ENCODE data around the gene VWA8. TPM values are rescaled to one million over a fixed set of nuclear protein-coding genes. Genes with fewer than 3 reads are reported as not detected.

Gene VWA8
- total RNA-seq, 1 experiment from 2014 or later = 21.4 TPM

DNA sequence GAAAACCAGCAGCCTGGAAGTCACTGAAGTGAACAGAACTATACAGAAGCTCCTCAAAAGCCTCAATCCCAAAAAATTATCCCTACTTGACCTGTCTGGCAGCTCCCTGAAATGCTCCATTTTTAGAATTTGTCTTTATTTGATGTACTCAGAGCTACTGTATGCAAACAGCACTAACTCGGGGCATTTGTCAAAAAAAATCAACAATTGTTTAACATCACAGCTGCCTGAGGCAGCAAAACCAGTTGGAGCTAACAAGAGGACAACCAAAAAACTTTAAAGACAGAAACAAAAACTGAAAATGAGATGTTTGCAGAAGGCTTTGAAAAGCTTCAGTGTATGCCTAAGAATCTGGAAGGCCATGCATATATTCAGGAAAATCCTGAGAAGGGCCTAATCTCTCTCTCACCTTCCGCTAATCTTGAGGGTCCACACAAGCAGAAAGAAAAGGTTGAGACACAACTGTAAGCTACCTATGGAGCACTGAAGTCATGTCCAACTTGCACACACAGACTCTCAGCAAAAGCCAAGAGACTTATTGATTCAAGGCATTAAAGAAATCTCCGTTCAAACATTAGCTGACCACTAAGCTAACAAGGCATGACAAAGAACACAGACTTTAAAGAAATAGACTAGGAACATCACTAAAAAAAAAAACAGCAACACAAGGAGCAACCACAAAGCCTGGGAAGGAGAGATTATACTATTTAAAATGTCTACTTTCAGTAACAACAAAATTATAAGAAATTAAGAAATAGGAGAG, 16.1 kb downstream of the VWA8 start:
- CTCF ChIA-PET = interaction anchor here (0.6 to 1.1 kb wide), 4 partner anchors 75 to 292 kb away, joined by 3 to 6 read pairs (median 4); no protein-coding TSS in a partner anchor
- no peaks in the 10 kb centered on the region for H3K4me1 Mint-ChIP-seq (ENCODE audit: insufficient read depth, unreplicated experiment)
- intact Hi-C loops (cut with micrococcal nuclease) = loop anchor here (10.0 kb wide), 1 partner anchor 280 kb away; no protein-coding TSS in a partner anchor
- H3K4me3 Mint-ChIP-seq (ENCODE audit: unreplicated experiment) = no peak overlapping the region
- TF ChIP-seq, protein P1, sequence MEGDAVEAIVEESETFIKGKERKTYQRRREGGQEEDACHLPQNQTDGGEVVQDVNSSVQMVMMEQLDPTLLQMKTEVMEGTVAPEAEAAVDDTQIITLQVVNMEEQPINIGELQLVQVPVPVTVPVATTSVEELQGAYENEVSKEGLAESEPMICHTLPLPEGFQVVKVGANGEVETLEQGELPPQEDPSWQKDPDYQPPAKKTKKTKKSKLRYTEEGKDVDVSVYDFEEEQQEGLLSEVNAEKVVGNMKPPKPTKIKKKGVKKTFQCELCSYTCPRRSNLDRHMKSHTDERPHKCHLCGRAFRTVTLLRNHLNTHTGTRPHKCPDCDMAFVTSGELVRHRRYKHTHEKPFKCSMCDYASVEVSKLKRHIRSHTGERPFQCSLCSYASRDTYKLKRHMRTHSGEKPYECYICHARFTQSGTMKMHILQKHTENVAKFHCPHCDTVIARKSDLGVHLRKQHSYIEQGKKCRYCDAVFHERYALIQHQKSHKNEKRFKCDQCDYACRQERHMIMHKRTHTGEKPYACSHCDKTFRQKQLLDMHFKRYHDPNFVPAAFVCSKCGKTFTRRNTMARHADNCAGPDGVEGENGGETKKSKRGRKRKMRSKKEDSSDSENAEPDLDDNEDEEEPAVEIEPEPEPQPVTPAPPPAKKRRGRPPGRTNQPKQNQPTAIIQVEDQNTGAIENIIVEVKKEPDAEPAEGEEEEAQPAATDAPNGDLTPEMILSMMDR (IDR thresholded peaks at IDR 0.05; ENCODE audit: unreplicated experiment) = no peak
- DNase-seq (ENCODE audit: unreplicated experiment) = no peak
- no peaks in the 10 kb centered on the region for H3K27me3 Mint-ChIP-seq (ENCODE audit: insufficient read depth, unreplicated experiment)
- H3K36me3 Mint-ChIP-seq (ENCODE audit: insufficient read depth, unreplicated experiment) = peaks cover 37% of the 10 kb centered on the region
- no peak overlapping the region for H3K27ac Mint-ChIP-seq (ENCODE audit: low read depth, unreplicated experiment)
- POLR2A ChIA-PET = interaction anchor here (0.6 to 3.2 kb wide), 6 partner anchors 13 to 164 kb away, joined by 3 to 10 read pairs (median 3); no protein-coding TSS in a partner anchor
- no TSS peak for BruUV-seq (replicated peaks)
- no peaks in the 10 kb centered on the region for H3K9me3 Mint-ChIP-seq (ENCODE audit: unreplicated experiment)

DNA sequence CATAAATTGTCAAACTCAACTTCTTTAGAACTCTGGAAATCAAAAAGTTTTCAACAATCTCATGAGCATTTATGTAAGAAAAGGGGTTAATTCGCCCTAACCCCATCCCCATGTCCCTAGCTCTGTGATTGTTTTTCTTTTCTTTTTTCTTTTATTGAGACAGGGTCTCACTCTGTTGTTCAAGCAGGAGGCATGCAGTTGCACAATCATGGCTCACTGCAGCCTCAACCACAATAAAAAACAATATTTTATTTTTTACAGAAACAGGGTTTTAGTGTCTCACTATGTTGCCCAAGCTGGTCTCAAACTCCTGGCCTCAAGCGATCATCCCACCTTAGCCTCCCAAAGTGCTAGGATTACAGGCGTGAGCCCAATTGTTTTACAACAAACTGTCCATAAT, 16.7 kb downstream of the VWA8 start:
- no peak overlapping the region for H3K4me3 Mint-ChIP-seq (ENCODE audit: unreplicated experiment)
- H3K27ac Mint-ChIP-seq (ENCODE audit: low read depth, unreplicated experiment) = no peak overlapping the region
- ChIA-PET POLR2A (interaction anchor here (0.6 to 3.2 kb wide), 5 partner anchors 12 to 163 kb away, joined by 3 to 10 read pairs (median 3); no protein-coding TSS in a partner anchor), CTCF (interaction anchor here (0.6 to 1.1 kb wide), 4 partner anchors 74 to 291 kb away, joined by 3 to 6 read pairs (median 4); no protein-coding TSS in a partner anchor)
- no TSS peak for BruUV-seq (replicated peaks)
- intact Hi-C loops (cut with micrococcal nuclease) = loop anchor here (10.0 kb wide), 1 partner anchor 279 kb away; no protein-coding TSS in a partner anchor
- TF ChIP-seq, protein P1 (IDR thresholded peaks at IDR 0.05; ENCODE audit: unreplicated experiment) = no peak
- H3K4me1 Mint-ChIP-seq (ENCODE audit: insufficient read depth, unreplicated experiment) = no peaks in the 10 kb centered on the region
- H3K36me3 Mint-ChIP-seq (ENCODE audit: insufficient read depth, unreplicated experiment) = peaks cover 34% of the 10 kb centered on the region
- H3K9me3 Mint-ChIP-seq (ENCODE audit: unreplicated experiment) = no peaks in the 10 kb centered on the region
- no peak for DNase-seq (ENCODE audit: unreplicated experiment)
- H3K27me3 Mint-ChIP-seq (ENCODE audit: insufficient read depth, unreplicated experiment) = no peaks in the 10 kb centered on the region

DNA sequence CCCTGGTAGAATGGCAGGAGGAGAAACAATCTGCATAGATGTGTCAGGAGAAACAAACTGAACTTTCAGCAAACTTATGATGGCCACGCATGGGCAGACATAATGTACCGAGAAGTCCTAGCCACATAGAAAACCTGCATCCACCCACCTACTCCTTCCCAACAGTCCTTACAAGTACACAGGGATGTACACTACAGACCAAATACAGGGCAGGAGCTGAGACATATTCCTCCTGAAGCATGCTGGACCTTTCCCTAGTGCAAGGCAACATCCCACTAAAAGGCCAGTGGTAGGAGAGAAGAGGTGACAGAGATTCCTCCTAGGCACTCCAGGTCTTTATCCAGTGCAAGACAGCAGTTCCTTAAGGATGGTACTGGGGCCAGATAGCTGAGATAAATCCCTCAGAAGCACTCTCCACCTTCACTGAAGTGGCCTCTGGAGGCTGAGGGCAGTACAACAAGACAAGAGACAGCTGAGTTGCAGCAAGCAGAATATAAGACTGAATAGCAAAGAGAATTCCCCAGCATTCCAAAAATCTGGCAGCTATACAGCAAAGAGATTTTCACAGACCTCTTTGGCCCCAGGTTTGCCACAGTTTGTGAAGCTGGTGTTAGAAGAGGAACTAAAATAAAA, 18.3 kb downstream of the VWA8 start:
- DNase-seq (ENCODE audit: unreplicated experiment) = peak; percentile 34
- no peaks in the 10 kb centered on the region for H3K4me1 Mint-ChIP-seq (ENCODE audit: insufficient read depth, unreplicated experiment)
- CTCF ChIA-PET = interaction anchor here (0.6 to 1.8 kb wide), 12 partner anchors 8 to 274 kb away, joined by 3 to 11 read pairs (median 4); no protein-coding TSS in a partner anchor
- H3K9me3 Mint-ChIP-seq (ENCODE audit: unreplicated experiment) = no peaks in the 10 kb centered on the region
- intact Hi-C loops (cut with micrococcal nuclease) = loop anchor here (10.0 kb wide), 1 partner anchor 278 kb away; no protein-coding TSS in a partner anchor
- H3K36me3 Mint-ChIP-seq (ENCODE audit: insufficient read depth, unreplicated experiment) = peaks cover 35% of the 10 kb centered on the region
- TF ChIP-seq, protein P1 (IDR thresholded peaks at IDR 0.05; ENCODE audit: unreplicated experiment) = no peak
- BruUV-seq (replicated peaks) = no TSS peak
- H3K4me3 Mint-ChIP-seq (ENCODE audit: unreplicated experiment) = no peak overlapping the region
- no peaks in the 10 kb centered on the region for H3K27me3 Mint-ChIP-seq (ENCODE audit: insufficient read depth, unreplicated experiment)
- POLR2A ChIA-PET = interaction anchor here (0.7 to 1.3 kb wide), 4 partner anchors 11 to 1274 kb away, joined by 3 to 9 read pairs (median 3); partner anchors contain the start of gene VWA8
- no peak overlapping the region for H3K27ac Mint-ChIP-seq (ENCODE audit: low read depth, unreplicated experiment)

DNA sequence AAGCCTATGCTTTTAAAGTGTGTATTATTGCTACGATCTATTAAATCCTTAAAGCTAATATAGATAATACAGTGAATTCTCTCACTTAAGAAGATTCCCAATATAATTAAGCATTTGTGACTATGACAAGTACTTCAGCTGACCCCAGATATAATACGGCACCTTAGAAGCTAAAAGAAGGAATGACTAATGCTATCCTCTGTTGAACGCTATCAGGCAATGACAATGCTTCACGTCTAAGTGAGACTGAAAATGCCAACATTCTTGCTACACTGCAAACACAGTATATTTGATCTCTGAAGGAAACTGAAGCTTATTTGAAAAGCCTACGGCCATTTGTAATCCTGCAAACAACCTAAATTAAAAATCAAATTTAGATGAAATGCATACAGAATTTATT, 19.7 kb downstream of the VWA8 start:
- DNase-seq (ENCODE audit: unreplicated experiment) = no peak
- H3K9me3 Mint-ChIP-seq (ENCODE audit: unreplicated experiment) = no peaks in the 10 kb centered on the region
- BruUV-seq (replicated peaks) = no TSS peak
- ChIA-PET CTCF (interaction anchor here (1.8 kb wide), 1 partner anchor 23 kb away, joined by 11 read pairs; no protein-coding TSS in a partner anchor), POLR2A (interaction anchor here (0.5 to 1.9 kb wide), 3 partner anchors 14 to 60 kb away, joined by 3 to 4 read pairs (median 4); no protein-coding TSS in a partner anchor)
- H3K4me1 Mint-ChIP-seq (ENCODE audit: insufficient read depth, unreplicated experiment) = no peaks in the 10 kb centered on the region
- intact Hi-C loops (cut with micrococcal nuclease) = loop anchor here (10.0 kb wide), 1 partner anchor 276 kb away; no protein-coding TSS in a partner anchor
- no peaks in the 10 kb centered on the region for H3K27me3 Mint-ChIP-seq (ENCODE audit: insufficient read depth, unreplicated experiment)
- peaks cover 26% of the 10 kb centered on the region for H3K36me3 Mint-ChIP-seq (ENCODE audit: insufficient read depth, unreplicated experiment)
- no peak overlapping the region for H3K27ac Mint-ChIP-seq (ENCODE audit: low read depth, unreplicated experiment)
- TF ChIP-seq, protein P1 (IDR thresholded peaks at IDR 0.05; ENCODE audit: unreplicated experiment) = no peak
- H3K4me3 Mint-ChIP-seq (ENCODE audit: unreplicated experiment) = no peak overlapping the region

Measured in MCF 10A (cell line).